Activated T-helper 1 cell treated with anti-CD3 and anti-CD28 coated beads, Interleukin-12 subunit alpha, Interleukin-12 subunit beta, Interleukin-2, Interleukin-4 antibody, amounts not matched to agents 30 ng/mL and 10 ng/mL and 1 ng/mL, durations not matched to agents 14 hours and 24 hours and 36 hours (primary cell): ENCODE results near the gene SCN5A. TPM values are rescaled to one million over a fixed set of nuclear protein-coding genes. Genes with fewer than 3 reads are reported as not detected.

ENCODE experiments used
- DNase-seq: peaks from one replicate; pipeline ENCODE4 v3.0.0; 2021; ENCODE audit warnings: low spot score
- H3K27ac Mint-ChIP-seq: one replicate; pipeline ENCODE4 v1.8.0; 2021; ENCODE audit warnings: mild to moderate bottlenecking, mixed read lengths
- H3K27me3 Mint-ChIP-seq: one replicate; pipeline ENCODE4 v1.8.0; 2022; ENCODE audit warnings: mild to moderate bottlenecking, moderate library complexity, mixed read lengths; ENCODE audit not compliant: insufficient read depth
- H3K36me3 Mint-ChIP-seq: one replicate; pipeline ENCODE4 v1.8.0; 2021; ENCODE audit warnings: low read depth, mixed read lengths
- H3K4me1 Mint-ChIP-seq: one replicate; pipeline ENCODE4 v1.8.0; 2021; ENCODE audit warnings: low read depth, mixed read lengths
- H3K4me3 Mint-ChIP-seq: one replicate; pipeline ENCODE4 v1.8.0; 2021; ENCODE audit warnings: mild to moderate bottlenecking, moderate library complexity, mixed read lengths
- H3K9me3 Mint-ChIP-seq: one replicate; pipeline ENCODE4 v1.8.0; 2021; ENCODE audit warnings: mixed read lengths
- intact Hi-C: fragments of 100-400 bp; cut with micrococcal nuclease; formaldehyde crosslinking; loops from one replicate; pipeline ENCODE4 v1.15.1; 2024
- total RNA-seq: library from RNA; stranded (reverse); gene quantifications from 2 replicates; pipeline ENCODE4 v1.2.3, GENCODE V29; 2022

The SCN5A gene
- total RNA-seq, 1 donor from 2014 or later: not detected

DNA sequence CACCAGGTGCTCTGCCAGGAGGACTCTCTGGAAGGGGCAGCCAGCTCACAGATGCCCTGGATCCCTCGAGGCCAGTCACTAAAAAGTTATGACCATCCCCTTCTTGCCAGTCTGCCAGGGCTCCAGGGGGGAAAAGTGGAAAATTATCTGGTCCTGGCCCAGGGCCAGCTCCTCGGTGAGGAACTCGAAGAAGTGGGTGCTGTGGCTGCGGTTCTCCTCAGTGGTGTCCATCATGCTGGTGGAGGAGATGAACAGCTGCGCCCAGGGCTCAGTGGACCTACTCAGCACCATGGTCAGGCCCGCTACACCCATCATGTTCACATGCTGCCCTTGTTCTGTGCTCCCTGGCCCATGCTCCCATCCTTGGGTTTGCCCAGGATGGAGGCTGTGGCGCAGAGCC, 134.1 kb downstream of the SCN5A start:
- Mint-ChIP-seq H3K27ac (no peak overlapping the region), H3K27me3 (no peaks in the 10 kb centered on the region), H3K9me3 (no peaks in the 10 kb centered on the region), H3K4me1 (peaks cover 19% of the 10 kb centered on the region), H3K4me3 (no peak overlapping the region), H3K36me3 (peaks cover 18% of the 10 kb centered on the region)
- intact Hi-C loops: no loop called here
- DNase-seq: no peak

DNA sequence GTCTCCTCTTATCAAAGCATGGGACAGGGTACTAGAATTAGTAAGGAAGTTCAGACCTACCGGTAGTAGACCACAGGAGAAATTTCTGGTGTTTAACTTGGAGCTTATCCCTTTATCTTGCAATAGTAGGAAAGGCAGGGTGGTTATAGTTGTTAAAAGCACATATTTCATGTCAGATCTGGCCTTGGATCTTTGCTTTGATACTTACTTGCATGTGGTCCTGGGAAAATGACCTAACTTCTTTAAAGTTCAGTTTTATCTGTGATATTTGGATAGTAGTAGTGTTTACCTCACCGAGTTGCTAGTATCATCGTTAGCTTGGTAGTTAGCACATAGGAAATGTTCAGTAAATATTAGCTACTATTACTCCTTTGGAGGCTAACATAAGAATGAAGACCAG, 137.9 kb downstream of the SCN5A start:
- H3K9me3 Mint-ChIP-seq: no peaks in the 10 kb centered on the region
- intact Hi-C loops: no loop called here
- no peak overlapping the region for H3K27ac Mint-ChIP-seq
- H3K27me3 Mint-ChIP-seq: no peaks in the 10 kb centered on the region
- H3K4me1 Mint-ChIP-seq: no peaks in the 10 kb centered on the region
- no peak for DNase-seq
- H3K4me3 Mint-ChIP-seq: no peak overlapping the region
- peaks cover 27% of the 10 kb centered on the region for H3K36me3 Mint-ChIP-seq

GRCh38 chr3:38510631-38511030, 138.9 kb downstream of the SCN5A start:
- Mint-ChIP-seq H3K9me3 (no peaks in the 10 kb centered on the region), H3K4me3 (no peak overlapping the region), H3K27me3 (no peaks in the 10 kb centered on the region), H3K27ac (no peak overlapping the region), H3K36me3 (peaks cover 27% of the 10 kb centered on the region), H3K4me1 (no peaks in the 10 kb centered on the region)
- intact Hi-C loops: no loop called here
- DNase-seq: no peak

- no peak for DNase-seq
- no peaks in the 10 kb centered on the region for H3K9me3 Mint-ChIP-seq
- peaks cover 27% of the 10 kb centered on the region for H3K36me3 Mint-ChIP-seq
- no peak overlapping the region for H3K27ac Mint-ChIP-seq
- H3K4me3 Mint-ChIP-seq: no peak overlapping the region
- intact Hi-C loops: no loop called here
- H3K27me3 Mint-ChIP-seq: no peaks in the 10 kb centered on the region
- no peaks in the 10 kb centered on the region for H3K4me1 Mint-ChIP-seq
These were observed 139.8 kb downstream of the SCN5A start for GRCh38 chr3:38509732-38510131.

GRCh38 chr3:38507120-38507519, 142.4 kb downstream of the SCN5A start:
- H3K27me3 Mint-ChIP-seq: no peaks in the 10 kb centered on the region

GRCh38 chr3:38500688-38501417, 148.6 kb downstream of the SCN5A start:
- H3K27ac Mint-ChIP-seq: no peak overlapping the region
- H3K4me1 Mint-ChIP-seq: peaks cover 38% of the 10 kb centered on the region
- intact Hi-C loops: no loop called here
- no peak overlapping the region for H3K4me3 Mint-ChIP-seq
- H3K36me3 Mint-ChIP-seq: peaks cover 32% of the 10 kb centered on the region
- no peaks in the 10 kb centered on the region for H3K9me3 Mint-ChIP-seq
- DNase-seq: no peak
- H3K27me3 Mint-ChIP-seq: no peaks in the 10 kb centered on the region

More at GRCh38 chr3:38507120-38507519, 142.4 kb downstream of the SCN5A start:
- H3K4me3 Mint-ChIP-seq: no peak overlapping the region
- peaks cover 25% of the 10 kb centered on the region for H3K36me3 Mint-ChIP-seq
- no peak for DNase-seq
- peaks cover 5% of the 10 kb centered on the region for H3K4me1 Mint-ChIP-seq
- no peak overlapping the region for H3K27ac Mint-ChIP-seq
- H3K9me3 Mint-ChIP-seq: no peaks in the 10 kb centered on the region
- intact Hi-C loops: no loop called here

Other genes starting within 250 kb of the SCN5A start
- gene ACVR2B, start 195.8 kb downstream of the SCN5A start, total RNA-seq: 10.4 and 10.5 TPM in 2 replicates
- gene EXOG, start 153.3 kb downstream of the SCN5A start, total RNA-seq: 20.0 and 21.6 TPM in 2 replicates
- not detected in 2 replicates for gene SCN10A, start 166.5 kb upstream of the SCN5A start, total RNA-seq